H9 (cell line): ENCODE data around the gene SHTN1. TPM values are rescaled to one million over a fixed set of nuclear protein-coding genes. Genes with fewer than 3 reads are reported as not detected.
A peak's percentile ranks its signal among the peaks of the same experiment; 100 is the strongest.

ENCODE experiments used
- DNase-seq: peaks from one replicate; pipeline ENCODE4 v3.0.0-alpha.2; 2017
- H2AFZ ChIP-seq: one replicate; pipeline ENCODE4 v1.6.1; 2013; ENCODE audit warnings: mild to moderate bottlenecking, low read length, control low read depth, moderate library complexity
- H2AK5ac ChIP-seq: 2 replicates; pipeline ENCODE4 v1.6.1; 2013; ENCODE audit warnings: low read length, control low read depth, mixed read lengths; ENCODE audit not compliant: insufficient read length
- H2BK120ac ChIP-seq: one replicate; pipeline ENCODE4 v1.6.1; 2013; ENCODE audit warnings: low read depth, mild to moderate bottlenecking, low read length, control low read depth, inconsistent platforms; ENCODE audit not compliant: poor library complexity, severe bottlenecking
- H2BK12ac ChIP-seq: 2 replicates; pipeline ENCODE4 v1.6.1; 2013; ENCODE audit warnings: low read length, control low read depth, mixed read lengths, low read depth; ENCODE audit not compliant: insufficient read length
- H2BK15ac ChIP-seq: 2 replicates; pipeline ENCODE4 v1.6.1; 2013; ENCODE audit warnings: low read depth, low read length, control low read depth
- H2BK20ac ChIP-seq: one replicate; pipeline ENCODE4 v1.6.1; 2013; ENCODE audit warnings: low read depth, mild to moderate bottlenecking, low read length, control low read depth, inconsistent platforms; ENCODE audit not compliant: poor library complexity, severe bottlenecking
- H2BK5ac ChIP-seq: 2 replicates; pipeline ENCODE4 v1.6.1; 2013; ENCODE audit warnings: low read length, control low read depth, mixed read lengths; ENCODE audit not compliant: insufficient read length
- H3K14ac ChIP-seq: 2 replicates; pipeline ENCODE4 v1.6.1; 2013; ENCODE audit warnings: low read length, control low read depth; ENCODE audit not compliant: insufficient read depth
- H3K18ac ChIP-seq: 2 replicates; pipeline ENCODE4 v1.6.1; 2013; ENCODE audit warnings: low read depth, mild to moderate bottlenecking, mixed read lengths, low read length, control low read depth; ENCODE audit not compliant: insufficient read length
- H3K23ac ChIP-seq: 2 replicates; pipeline ENCODE4 v1.6.1; 2013; ENCODE audit warnings: low read length, control low read depth, mixed read lengths, low read depth; ENCODE audit not compliant: insufficient read length
- H3K23me2 ChIP-seq: 2 replicates; pipeline ENCODE4 v1.6.1; 2013; ENCODE audit warnings: low read depth, mild to moderate bottlenecking, mixed read lengths, low read length, control low read depth; ENCODE audit not compliant: insufficient read length, poor library complexity, severe bottlenecking
- H3K27ac ChIP-seq: 2 replicates; pipeline ENCODE4 v1.5.1; 2013; ENCODE audit warnings: low read length, control low read depth, mixed read lengths, low read depth; ENCODE audit not compliant: insufficient read length
- H3K27me3 ChIP-seq: 2 replicates; pipeline ENCODE4 v1.6.1; 2013; ENCODE audit warnings: low read length, control low read depth, inconsistent platforms; ENCODE audit not compliant: insufficient read depth
- H3K4ac ChIP-seq: 2 replicates; pipeline ENCODE4 v1.6.1; 2013; ENCODE audit warnings: low read depth, mild to moderate bottlenecking, control low read depth, inconsistent platforms, low read length, moderate library complexity
- H3K4me1 ChIP-seq: 2 replicates; pipeline ENCODE4 v1.6.1; 2013; ENCODE audit warnings: low read length, control low read depth, inconsistent platforms; ENCODE audit not compliant: insufficient read depth
- H3K4me2 ChIP-seq: 2 replicates; pipeline ENCODE4 v1.6.1; 2013; ENCODE audit warnings: low read length, control low read depth, mixed read lengths; ENCODE audit not compliant: insufficient read length, insufficient read depth
- H3K56ac ChIP-seq: 2 replicates; pipeline ENCODE4 v1.6.1; 2013; ENCODE audit warnings: low read depth, mild to moderate bottlenecking, mixed read lengths, low read length, control low read depth; ENCODE audit not compliant: insufficient read length
- H3K79me1 ChIP-seq: 2 replicates; pipeline ENCODE4 v1.6.1; 2013; ENCODE audit warnings: low read depth, mild to moderate bottlenecking, moderate library complexity, low read length, control low read depth, inconsistent platforms; ENCODE audit not compliant: insufficient read depth, poor library complexity, severe bottlenecking
- H3K79me2 ChIP-seq: 2 replicates; pipeline ENCODE4 v1.6.1; 2013; ENCODE audit warnings: low read length, control low read depth, inconsistent platforms; ENCODE audit not compliant: insufficient read depth
- H3K9ac ChIP-seq: 2 replicates; pipeline ENCODE4 v1.6.1; 2013; ENCODE audit warnings: low read length, control low read depth, mixed read lengths; ENCODE audit not compliant: insufficient read length; ENCODE audit errors: extremely low read depth
- H3K9me3 ChIP-seq: one replicate; pipeline ENCODE4 v1.6.1; 2013; ENCODE audit warnings: low read depth, low read length, inconsistent platforms; ENCODE audit not compliant: control insufficient read depth
- H3T11ph ChIP-seq: one replicate; pipeline ENCODE4 v1.6.1; 2013; ENCODE audit warnings: mild to moderate bottlenecking, low read length, control low read depth, inconsistent platforms
- H4K20me1 ChIP-seq: one replicate; pipeline ENCODE4 v1.6.1; 2013; ENCODE audit not compliant: control insufficient read depth, insufficient read length, insufficient read depth
- H4K5ac ChIP-seq: 2 replicates; pipeline ENCODE4 v1.6.1; 2013; ENCODE audit warnings: low read depth, mild to moderate bottlenecking, mixed read lengths, low read length, control low read depth; ENCODE audit not compliant: insufficient read length
- H4K8ac ChIP-seq: replicated peaks from 2 replicates; pipeline ENCODE4 v1.6.1; 2013; ENCODE audit warnings: low read length, control low read depth, mixed read lengths, low read depth; ENCODE audit not compliant: insufficient read length
- H4K91ac ChIP-seq: 2 replicates; pipeline ENCODE4 v1.6.1; 2013; ENCODE audit warnings: low read depth, mild to moderate bottlenecking, moderate library complexity, mixed read lengths, low read length, control low read depth; ENCODE audit not compliant: insufficient read length
- H3K27ac Mint-ChIP-seq, 3 experiments: 2 replicates in 2 of 3; 3 replicates in 1 of 3; pipeline ENCODE4 v1.8.0; 2020 to 2021; ENCODE audit warnings: mixed read lengths in 3 of 3, mild to moderate bottlenecking in 1 of 3, moderate library complexity in 1 of 3
- H3K27me3 Mint-ChIP-seq: 2 replicates; pipeline ENCODE4 v1.8.0; 2021; ENCODE audit warnings: low read depth, mild to moderate bottlenecking, moderate library complexity, mixed read lengths
- H3K36me3 Mint-ChIP-seq, 3 experiments: 2 replicates in 2 of 3; 3 replicates in 1 of 3; pipeline ENCODE4 v1.8.0; 2020 to 2021; ENCODE audit warnings: low read depth in 3 of 3, mixed read lengths in 3 of 3; ENCODE audit not compliant: insufficient read depth in 1 of 3
- H3K4me1 Mint-ChIP-seq, 2 experiments: 2 replicates each; pipeline ENCODE4 v1.8.0; 2020; ENCODE audit warnings: mixed read lengths in 2 of 2
- H3K4me3 Mint-ChIP-seq, 2 experiments: 2 replicates in 1 of 2; 3 replicates in 1 of 2; pipeline ENCODE4 v1.8.0; 2020 to 2021; ENCODE audit warnings: mild to moderate bottlenecking in 2 of 2, mixed read lengths in 2 of 2, moderate library complexity in 1 of 2
- H3K9me3 Mint-ChIP-seq, 2 experiments: 2 replicates in 1 of 2; 3 replicates in 1 of 2; pipeline ENCODE4 v1.8.0; 2020; ENCODE audit warnings: mild to moderate bottlenecking in 2 of 2, mixed read lengths in 2 of 2, moderate library complexity in 1 of 2
- CTCF ChIP-seq: fragments of 200-600 bp; sonication (generic); conservative IDR thresholded peaks from 3 replicates; pipeline ENCODE4 v1.8.0; 2021; ENCODE audit warnings: antibody characterized with exemption, mild to moderate bottlenecking
- WGBS: extraction: QIAGEN DNeasy Blood & Tissue Kit; methylation state at CpG from one replicate; pipeline ENCODE4 v1.1.7; 2013; ENCODE audit warnings: missing lambda C conversion rate, low lambda C conversion rate, mixed read lengths; ENCODE audit not compliant: insufficient read length; ENCODE audit errors: extremely low coverage; 5-methylcytosine and 5-hydroxymethylcytosine counted together
- total RNA-seq: library from RNA; stranded (reverse); gene quantifications from 2 replicates; pipeline ENCODE4 v1.2.1, GENCODE V29; 2021

The SHTN1 gene
- total RNA-seq, 1 experiment from 2014 or later: 22.1 TPM

GRCh38 chr10:116880716-116881482 lies 124.1 kb downstream of the SHTN1 start:
- Mint-ChIP-seq H3K4me3 (no peak overlapping the region), H3K27ac (peak overlapping the region in 1 of 3 experiments; percentile 3; a peak in 1 of 7 replicates), H3K27me3 (no peaks in the 10 kb centered on the region), H3K36me3 (no peaks in the 10 kb centered on the region; a peak in 1 of 7 replicates), H3K4me1 (peaks cover 22 to 23% of the 10 kb centered on the region in 2 experiments), H3K9me3 (no peaks in the 10 kb centered on the region)
- no peak overlapping the region for H2BK12ac ChIP-seq
- no peak overlapping the region for H3K27ac ChIP-seq
- TF ChIP-seq CTCF: no peak
- H4K20me1 ChIP-seq: no peaks in the 10 kb centered on the region
- H4K5ac ChIP-seq: no peak overlapping the region
- no peak overlapping the region for H4K8ac ChIP-seq
- H3K9me3 ChIP-seq: no peaks in the 10 kb centered on the region
- H2BK120ac ChIP-seq: no peak overlapping the region
- no peak overlapping the region for H3K56ac ChIP-seq
- H3K4me1 ChIP-seq: no peaks in the 10 kb centered on the region; the same call in 1 of the 2 replicates
- no peak overlapping the region for H3K14ac ChIP-seq
- no peak overlapping the region for H2BK20ac ChIP-seq
- no peaks in the 10 kb centered on the region for H3K79me1 ChIP-seq
- no peak overlapping the region for H3T11ph ChIP-seq
- no peak overlapping the region for H3K23ac ChIP-seq
- no CpG with 5 or more reads among the region's 10 CpGs for WGBS
- H3K4ac ChIP-seq: no peak overlapping the region
- H4K91ac ChIP-seq: no peak overlapping the region
- no peak overlapping the region for H2BK15ac ChIP-seq
- H2AFZ ChIP-seq: no peak overlapping the region
- H2BK5ac ChIP-seq: no peak overlapping the region
- no peaks in the 10 kb centered on the region for H3K27me3 ChIP-seq
- no peak overlapping the region for H3K4me2 ChIP-seq
- H3K79me2 ChIP-seq: no peaks in the 10 kb centered on the region
- no peak overlapping the region for H3K18ac ChIP-seq
- no peak for DNase-seq
- H3K9ac ChIP-seq: no peak overlapping the region
- no peaks in the 10 kb centered on the region for H3K23me2 ChIP-seq
- no peak overlapping the region for H2AK5ac ChIP-seq
